NCI-H526 treated with DMSO at 0.1 percent for 48 hours (cell line): ENCODE results near the gene REC114.
"Not testable (repeated sequence)": the region's sequence is repeated elsewhere in the genome, so short reads cannot be mapped to it uniquely, and the experiment has no call there.

Source experiments
- DNase-seq: peaks from one replicate; lab custom pipeline; 2025; lab: John Stamatoyannopoulos, UW

REC114 gene, protein sequence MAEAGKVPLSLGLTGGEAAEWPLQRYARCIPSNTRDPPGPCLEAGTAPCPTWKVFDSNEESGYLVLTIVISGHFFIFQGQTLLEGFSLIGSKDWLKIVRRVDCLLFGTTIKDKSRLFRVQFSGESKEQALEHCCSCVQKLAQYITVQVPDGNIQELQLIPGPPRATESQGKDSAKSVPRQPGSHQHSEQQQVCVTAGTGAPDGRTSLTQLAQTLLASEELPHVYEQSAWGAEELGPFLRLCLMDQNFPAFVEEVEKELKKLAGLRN

DNA sequence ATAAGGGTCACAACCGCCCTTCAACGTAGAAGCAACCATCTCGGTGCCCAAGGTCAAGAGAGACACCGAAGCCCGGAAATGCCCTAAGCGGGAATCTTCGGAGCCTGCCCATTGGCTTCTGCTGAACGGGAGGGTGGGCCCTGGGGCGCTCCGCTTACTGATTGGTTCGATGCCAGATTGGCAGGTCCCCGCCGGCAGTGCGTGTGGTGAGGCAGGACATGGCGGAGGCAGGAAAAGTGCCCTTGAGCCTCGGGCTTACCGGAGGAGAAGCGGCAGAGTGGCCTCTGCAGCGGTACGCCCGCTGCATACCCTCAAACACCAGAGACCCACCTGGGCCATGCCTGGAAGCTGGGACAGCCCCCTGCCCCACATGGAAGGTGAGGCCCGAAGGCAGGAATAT is at the start of gene REC114:
Gene REC114, plus strand, starts transcription at position 197 of the 400 bp plus-strand sequence. Its CDS starts 22 bp downstream, at position 219.
- no peak for DNase-seq

DNA sequence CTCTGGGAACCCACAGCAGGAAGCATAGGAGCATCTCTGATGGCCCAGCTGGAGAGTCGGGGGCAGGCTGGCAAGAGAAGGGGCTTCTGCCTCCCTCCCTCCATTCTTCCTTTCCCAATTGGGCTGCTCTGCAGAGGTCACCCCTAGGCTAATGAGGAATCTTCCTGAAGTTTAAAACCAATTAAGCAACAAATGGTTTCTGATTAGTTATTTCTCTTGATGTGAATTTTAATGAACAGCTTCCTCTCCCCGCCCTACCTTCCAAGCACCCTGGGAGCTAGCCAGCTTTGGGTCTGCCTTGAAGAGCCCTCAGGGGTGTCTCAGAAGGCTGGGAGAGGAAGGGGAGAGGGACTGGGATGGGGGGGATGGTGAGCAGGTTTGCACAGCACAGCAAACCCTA is 49.6 kb upstream of the REC114 start:
- no peak for DNase-seq

DNA sequence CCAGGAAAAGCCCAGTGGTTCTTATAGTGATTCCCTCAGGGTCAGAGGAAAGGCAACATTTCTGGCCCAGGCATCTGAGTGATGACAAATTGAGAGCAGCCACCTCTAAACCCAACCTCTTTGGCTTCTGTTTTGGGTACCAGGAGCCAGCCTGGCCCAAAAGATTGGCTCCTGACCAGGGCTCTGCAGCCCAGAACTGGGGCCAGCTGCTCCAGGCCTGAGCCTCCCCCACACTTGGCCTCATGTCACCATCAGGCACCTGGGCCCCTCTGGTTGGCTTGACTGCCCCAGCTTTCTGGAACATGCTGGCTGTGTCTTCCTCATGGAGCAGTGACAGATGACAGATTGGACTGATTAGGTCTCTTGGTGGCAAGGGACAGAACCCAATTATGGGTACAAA is 48.2 kb upstream of the REC114 start:
- no peak for DNase-seq

DNA sequence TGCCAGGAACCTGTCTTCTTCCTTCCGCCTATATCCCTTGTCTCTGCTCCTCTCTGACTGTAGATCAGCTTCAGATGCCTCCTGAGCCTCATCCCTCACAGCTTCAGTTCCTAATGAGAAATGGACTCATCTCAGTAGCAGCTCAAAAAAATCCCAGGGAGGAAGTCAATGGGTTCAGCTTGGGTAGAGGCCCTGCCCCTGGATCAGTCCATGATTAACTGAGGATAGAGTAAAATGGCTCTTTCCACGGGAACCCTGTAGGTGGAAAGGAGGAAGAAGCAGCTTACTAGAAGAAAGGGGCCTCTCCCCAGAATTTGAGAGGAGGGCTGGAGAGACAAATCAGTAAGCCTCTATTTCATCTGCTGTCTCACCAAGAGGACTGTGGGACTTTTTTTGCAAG is 47.3 kb upstream of the REC114 start:
- no peak for DNase-seq

DNA sequence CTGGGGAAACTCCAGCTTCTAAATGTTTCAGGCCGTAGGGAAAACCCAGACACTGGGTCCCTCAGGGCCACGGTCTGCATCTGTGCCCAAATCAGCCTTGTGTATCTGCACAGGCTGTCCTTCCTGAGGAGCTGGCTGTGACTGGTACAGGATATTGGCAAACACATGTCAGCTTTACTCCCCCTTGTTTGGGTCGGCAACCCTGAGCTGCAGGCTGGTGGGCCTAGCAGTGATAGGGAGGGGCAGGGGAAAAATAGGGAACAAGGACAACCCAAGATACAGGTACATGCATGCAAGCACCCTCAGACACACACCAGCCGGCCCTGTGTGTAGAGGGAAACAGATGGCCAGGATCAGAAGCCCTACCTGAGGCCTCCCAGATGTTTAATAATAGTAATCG is 45.5 kb upstream of the REC114 start:
- DNase-seq, result no peak

DNA sequence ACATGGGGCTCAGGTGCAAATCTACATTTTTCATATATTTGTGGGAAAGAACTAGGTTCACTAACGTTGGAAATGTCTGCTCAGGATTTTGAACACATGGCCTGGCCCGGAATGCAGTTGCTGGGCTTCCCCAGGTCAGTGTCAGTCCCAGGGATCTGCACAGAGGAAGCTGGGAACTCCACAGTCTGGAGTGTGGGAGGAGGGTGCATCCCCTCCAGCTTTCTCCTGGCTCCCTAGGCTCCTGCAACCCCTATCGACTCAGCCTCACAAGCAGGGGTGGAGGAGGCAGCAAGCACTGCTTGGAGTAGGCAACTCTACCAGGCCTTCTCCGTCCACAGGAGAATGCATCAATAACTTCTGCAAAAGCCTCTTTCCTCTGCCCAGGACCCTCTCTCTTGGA is 44.1 kb upstream of the REC114 start:
- no peak for DNase-seq

DNA sequence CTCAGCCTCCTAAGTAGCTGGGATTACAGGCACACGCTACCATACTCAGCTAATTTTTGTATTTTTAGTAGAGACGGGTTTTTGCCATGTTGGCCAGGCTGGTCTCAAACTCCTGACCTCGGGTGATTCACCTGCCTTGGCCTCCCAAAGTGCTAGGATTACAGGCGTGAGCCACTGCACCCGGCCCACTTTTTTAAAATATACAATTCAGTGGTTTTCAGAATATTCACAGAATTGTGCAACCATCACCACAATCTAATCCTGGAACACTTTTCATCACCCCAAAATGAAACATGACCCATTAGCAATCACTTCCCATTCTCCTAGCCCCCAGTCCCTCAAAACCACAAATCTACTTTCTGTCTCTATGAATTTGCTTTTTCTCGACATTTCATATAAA is 42.7 kb upstream of the REC114 start:
- not testable (repeated sequence) for DNase-seq

DNA sequence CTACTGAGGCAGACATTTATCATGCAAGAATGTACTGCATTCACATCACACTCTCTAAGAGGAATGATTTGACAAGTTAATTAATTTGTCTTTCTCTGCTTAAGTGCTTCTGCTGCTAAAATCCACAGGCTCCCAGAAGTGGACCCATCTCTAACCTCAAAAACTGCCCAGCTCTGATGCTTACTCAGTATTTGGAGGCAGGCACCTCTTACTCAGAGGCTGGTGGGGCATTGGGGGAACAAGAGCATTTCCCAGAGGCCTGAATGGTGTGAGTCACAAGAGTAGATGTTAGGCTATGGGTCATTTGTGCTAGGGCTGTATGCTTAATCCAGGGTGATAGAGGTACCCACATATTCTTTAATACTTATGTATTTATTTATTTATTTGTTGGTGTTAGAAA is 39.8 kb upstream of the REC114 start:
- no peak for DNase-seq

DNA sequence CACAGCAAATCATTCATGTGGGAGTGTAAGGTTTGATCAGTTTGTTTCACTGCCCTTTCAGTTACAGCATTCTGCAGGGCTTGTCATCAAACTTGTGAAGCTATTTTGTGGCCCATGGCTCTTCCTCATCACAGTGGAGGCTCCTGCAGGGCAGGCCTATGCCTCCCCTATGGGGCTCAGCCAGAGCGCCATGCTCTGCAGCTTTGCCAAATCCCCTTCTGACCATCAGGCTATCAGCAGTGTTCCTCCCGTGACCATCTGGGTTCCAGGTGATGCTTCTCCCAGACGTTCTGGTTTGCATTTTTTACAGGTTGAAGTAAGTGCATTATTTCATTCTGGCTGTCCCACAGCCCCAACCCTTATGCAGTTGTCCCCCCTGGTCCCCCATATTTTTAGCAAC is 28.1 kb upstream of the REC114 start:
- no peak for DNase-seq

DNA sequence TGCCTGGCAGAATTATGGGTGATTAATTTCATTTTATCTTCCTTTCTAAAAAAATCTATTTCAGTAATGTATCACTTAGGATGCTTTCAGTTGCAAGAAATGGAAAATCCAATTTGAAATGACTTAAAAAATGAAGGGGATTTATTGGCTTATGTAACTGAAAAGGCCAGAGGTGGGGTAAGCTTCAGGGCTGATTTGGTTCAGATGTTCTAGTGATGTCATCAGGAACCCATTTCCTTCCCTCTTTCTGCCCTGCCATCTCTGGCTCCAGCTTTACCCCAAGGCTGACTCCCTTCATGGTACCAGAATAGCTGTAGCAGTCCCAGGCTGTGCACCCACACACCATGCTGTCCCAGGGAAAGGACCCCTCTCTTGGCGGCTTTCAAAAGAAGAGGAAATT is 18.5 kb upstream of the REC114 start:
- no peak for DNase-seq

DNA sequence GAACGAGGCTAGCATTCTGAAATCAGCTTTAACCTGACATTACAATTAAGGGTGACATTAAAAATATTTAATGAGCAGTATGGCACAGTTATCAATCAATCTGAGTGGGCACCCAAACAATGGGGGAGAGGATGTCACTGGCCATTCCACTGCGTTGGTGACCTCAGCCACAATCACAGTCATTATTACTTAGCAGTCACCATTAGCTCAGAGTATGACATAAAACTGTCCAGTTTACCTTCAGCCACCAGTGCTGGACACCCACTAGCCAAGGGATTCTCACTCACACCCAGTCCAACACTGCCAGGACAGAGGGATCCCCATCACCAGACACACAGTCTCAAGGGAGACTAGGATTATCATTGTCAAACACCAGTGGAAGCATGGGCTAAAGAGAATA is 17.5 kb upstream of the REC114 start:
- DNase-seq, result no peak

DNA sequence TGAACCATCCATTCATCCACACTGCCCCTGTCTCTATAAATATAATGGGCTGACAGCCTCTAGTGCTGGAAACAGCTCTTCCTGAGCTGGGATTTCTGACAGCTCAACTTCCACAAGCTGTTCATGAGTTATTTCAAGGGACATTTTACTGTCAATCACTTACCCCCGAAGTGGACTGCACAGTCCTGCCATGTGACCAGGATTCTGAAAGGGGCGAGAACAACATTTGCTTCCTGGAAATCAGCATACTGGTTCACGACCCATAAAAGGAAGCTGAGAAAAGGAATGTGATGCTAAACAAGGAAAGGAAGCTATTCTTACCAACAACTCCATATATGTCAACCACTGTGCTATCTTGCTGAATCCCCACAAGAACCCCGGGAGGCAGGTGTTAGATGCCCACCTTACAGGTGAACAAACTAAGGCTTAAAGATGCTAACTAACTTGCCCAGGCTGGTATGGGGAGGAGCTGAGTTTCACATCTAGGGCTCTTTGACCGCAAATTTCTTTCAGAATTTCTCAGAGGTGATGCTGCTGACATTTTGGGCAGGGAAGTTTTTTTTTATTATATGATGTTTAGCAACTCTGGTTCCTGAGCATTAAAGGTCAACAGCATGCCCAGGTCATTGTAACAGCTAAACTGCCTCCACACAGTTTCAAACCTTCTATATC is 16.5 kb upstream of the REC114 start:
- no peak for DNase-seq

DNA sequence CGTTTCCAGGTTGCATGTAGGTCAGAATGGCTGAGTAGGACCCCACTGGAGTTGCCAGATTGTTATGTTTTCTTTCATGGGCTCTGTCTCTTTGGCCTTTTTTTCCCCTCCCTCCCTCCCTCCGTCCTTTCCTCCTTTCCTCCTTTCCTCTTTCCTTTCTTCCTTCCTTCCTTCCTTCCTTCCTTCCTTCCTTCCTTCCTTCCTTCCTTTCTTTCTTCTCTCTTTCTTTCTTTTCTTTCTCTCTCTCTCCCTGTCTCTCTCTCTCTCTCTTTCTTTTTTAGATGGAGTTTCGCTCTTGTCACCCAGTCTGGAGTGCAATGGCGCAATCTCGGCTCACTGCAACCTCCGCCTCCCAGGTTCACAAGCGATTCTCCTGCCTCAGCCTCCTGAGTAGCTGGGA is 11.6 kb upstream of the REC114 start:
- DNase-seq, result not testable (repeated sequence)

DNA sequence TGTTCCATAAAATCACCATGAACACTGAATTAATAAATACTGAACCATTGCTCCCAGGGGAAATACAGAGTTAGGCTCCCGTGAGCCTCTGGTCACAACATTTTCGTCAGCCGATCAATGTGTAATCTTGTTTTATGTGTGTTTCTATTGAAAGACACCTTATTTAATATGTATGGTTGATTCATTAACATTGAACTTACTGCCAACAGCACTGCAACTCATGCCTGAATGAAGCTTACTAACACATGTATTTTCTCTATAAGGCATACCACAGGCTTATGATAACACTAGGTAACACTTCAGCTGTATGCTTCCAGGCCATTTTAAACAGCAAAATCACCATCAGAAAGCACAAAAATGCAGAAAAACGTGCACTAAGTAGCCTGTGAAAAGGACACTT is 9.1 kb upstream of the REC114 start:
- DNase-seq, result no peak

DNA sequence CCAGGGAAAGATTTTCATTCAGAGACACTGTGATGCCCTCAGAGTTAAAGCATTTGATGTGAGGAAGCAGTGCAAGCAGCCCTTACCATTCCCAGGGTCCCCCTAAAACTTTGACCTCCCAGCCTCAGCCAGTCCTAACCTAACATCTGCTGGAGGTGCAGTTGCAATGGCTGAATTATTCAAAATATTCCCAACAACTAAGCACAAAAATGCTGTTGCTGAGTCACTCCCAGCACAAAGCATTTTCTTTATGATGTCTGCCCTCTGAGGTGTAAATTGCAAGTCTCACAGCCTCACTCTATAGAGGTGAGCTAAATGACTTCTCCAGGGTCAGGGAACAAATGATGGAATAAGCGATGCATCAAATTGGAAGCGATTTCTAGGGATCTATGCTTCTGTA is 6.4 kb upstream of the REC114 start:
- DNase-seq, result no peak

DNA sequence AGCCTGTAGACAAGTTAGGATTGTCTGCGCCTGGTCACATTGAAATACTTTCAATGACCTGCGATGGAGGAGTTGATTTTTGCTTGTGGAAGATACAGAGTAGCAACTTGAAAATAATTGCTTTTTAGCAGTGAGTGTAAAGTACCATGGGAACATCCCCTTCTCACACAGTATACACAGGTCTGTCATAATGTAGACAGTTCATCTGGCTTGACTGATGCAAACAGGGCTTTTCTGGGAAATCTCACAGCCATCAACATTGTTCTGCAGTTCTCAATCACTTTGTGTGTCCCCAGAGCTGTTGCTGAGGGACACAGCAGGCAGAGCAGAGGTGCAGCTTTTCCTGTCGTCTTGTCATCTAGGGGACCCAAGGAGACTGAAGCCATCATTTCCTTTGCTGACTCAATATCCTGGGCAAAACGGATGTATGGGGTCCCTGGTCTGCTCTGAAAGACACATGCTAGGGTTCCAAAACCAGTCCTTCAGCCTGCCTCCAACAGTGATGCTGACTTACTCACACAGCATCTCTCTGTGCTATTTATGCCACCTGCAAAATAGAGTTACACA is 5.3 kb upstream of the REC114 start:
- no peak for DNase-seq

DNA sequence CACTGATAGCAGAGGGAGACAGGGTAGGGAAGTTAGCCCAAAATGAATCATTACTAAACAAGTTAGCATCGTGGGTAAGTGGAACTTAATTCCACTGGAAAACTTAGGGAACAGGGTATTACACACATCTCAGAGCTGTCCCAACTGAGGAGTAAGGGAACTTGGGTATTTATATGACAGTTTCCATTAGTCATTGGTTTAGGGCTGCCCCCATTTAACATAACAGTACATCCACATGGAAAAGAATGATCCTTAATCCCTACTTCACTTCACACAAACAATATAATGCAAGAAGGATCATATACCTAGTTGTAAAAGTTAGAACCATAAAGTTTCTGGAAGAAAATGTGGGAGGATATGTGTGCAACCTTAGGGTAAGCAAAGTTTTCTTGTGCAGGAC is 4.3 kb upstream of the REC114 start:
- no peak for DNase-seq

DNA sequence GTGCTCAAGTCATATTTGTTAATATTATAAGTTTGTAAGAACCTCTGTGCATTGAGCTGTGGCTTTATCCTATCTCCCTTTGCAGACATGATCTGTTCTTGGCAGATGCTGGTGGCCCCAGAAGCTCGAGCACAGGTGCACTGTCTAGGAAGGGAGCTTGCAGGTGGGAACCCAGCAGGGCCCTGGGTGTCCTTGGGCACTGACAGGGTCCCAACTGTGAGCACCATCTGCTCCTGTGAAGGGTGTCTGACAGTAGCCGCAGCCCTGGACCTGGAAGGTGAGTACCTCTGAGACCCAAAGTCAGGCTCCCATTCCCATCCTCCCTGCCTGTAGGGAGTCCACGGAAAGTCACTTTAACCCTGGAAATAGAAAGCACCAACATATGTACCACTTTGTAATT is 2.4 kb upstream of the REC114 start:
- DNase-seq, result no peak

DNA sequence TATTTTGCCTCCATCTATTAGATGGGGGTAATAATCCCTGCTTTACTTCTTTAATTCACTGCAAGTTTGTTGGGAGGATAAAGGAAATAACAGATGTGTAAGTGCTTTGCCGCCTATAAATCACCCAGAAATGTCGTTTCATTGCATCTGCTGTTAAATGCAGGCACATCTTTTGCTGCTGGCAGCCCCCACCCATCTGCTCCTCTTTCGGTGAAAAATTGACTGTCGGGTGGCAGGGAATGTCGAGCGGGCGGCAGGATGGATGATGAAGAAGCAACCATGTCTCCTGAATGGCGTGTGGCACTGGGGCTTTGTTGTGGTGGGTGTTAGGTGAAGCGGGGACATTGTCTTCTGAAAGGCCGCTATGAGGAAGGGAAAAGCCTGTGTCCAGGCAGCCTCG is 543 bp upstream of the REC114 start:
- DNase-seq, result no peak

DNA sequence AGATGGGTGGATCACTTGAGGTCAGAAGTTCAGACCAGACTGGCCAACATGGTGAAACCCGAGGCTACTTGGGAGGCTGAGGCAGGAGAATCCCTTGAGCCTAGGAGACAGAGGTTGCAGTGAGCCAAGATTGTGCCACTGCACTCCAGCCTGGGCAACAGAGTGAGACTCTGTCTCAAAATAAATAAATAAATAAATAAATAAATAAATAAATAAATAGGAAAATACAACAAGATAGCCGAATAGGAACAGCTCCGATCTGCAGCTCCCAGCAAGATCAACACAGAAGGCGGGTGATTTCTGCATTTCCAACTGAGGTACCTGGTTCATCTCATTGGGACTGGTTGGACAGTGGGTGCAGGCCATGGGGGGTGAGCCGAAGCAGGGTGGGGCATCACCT is 4.5 kb downstream of the REC114 start:
- not testable (repeated sequence) for DNase-seq

DNA sequence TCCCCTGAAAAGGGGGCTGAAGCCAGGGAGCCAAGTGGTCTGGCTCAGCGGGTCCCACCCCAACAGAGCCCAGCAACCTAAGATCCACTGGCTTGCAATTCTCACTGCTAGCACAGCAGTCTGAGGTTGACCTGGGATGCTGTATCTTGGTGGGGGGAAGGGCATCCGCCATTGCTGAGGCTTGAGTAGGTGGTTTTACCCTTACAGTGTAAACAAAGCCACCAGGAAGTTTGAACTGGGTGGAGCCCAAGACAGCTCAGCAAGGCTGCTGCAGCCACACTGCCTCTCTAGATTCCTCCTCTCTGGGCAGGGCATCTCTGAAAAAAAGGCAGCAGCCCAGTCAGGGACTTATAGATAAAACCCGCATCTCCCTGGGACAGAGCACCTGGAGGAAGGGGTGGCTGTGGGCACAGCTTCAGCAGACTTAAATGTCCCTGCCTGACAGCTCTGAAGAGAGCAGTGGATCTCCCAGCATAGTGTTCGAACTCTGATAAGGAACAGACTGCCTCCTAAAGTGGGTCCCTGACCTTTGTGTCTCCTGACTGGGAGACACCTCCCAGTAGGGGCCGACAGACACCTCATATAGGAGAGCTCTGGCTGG is 5.3 kb downstream of the REC114 start:
- not testable (repeated sequence) for DNase-seq

DNA sequence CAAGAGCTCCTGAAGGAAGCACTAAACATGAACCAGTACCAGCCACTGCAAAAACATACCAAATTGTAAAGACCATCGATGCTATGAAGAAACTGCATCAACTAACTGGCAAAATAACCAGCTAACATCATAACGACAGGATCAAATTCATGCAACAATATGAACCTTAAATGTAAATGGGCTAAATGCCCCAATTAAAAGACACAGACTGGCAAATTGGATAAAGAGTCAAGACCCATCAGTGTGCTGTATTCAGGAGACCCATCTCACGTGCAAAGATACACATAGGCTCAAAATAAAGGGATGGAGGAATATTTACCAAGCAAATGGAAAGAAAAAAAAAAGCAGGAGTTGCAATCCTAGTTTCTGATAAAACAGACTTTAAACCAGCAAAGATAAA is 7.0 kb downstream of the REC114 start:
- DNase-seq, result not testable (repeated sequence)

DNA sequence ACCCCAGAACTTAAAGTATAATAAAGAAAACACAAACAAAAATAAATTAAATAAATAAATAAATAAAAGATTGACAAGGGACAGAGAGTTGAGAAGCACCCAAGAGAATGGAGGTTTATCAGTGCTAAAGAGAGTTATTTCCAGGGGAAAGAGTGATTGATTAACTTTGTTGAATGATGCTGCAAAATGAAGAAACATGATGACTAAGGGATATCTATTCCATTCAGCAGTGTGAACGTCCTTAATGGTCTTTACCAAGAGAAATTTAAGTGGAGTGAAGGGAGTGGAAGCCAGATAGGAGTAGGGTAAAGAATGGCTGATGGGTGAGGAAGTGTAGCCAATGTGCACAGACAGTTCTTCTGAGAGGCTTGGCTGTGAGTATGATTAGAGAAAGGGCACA is 11.1 kb downstream of the REC114 start:
- no peak for DNase-seq
